Measurements from ENCODE around the gene AHNAK. TPM values are rescaled to one million over a fixed set of nuclear protein-coding genes. Genes with fewer than 3 reads are reported as not detected.

The AHNAK gene
- total RNA-seq, 4 donors from 2014 or later: 571 to 1,016 (median 697) TPM

DNA sequence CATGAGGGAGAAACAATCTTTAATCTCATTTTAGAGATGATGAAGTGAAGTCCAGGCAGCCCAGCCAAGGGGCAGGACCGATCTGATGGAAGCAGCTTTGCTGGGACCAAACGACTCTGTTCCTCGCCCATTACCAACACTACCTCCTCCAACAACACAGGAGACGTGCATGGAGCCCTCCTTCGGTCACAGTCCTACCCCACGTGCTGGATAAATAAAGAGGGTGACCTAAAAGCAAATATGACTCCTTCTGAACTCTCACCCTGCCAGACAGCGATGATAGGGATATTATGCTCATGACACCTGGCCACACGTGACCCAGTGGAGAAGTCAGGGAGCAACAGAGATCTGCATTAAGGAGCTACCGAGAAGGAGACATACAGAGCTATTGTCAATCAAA, 101.8 kb downstream of the AHNAK start:
- Histone ChIP-seq H3K9me3 (no peaks in the 10 kb centered on the region), H3K36me3 (no peaks in the 10 kb centered on the region), H3K27ac (peak overlapping the region; percentile 65 to 89 (median 76)), H3K4me1 (peaks cover 2 to 39% (median 12%) of the 10 kb centered on the region in 4 donors), H3K4me3 (peak overlapping the region; percentile 26 to 42 (median 36)), H3K27me3 (no peaks in the 10 kb centered on the region)
- no peak for TF ChIP-seq POLR2A (IDR thresholded peaks at IDR 0.05)
- TF ChIP-seq, protein P1, sequence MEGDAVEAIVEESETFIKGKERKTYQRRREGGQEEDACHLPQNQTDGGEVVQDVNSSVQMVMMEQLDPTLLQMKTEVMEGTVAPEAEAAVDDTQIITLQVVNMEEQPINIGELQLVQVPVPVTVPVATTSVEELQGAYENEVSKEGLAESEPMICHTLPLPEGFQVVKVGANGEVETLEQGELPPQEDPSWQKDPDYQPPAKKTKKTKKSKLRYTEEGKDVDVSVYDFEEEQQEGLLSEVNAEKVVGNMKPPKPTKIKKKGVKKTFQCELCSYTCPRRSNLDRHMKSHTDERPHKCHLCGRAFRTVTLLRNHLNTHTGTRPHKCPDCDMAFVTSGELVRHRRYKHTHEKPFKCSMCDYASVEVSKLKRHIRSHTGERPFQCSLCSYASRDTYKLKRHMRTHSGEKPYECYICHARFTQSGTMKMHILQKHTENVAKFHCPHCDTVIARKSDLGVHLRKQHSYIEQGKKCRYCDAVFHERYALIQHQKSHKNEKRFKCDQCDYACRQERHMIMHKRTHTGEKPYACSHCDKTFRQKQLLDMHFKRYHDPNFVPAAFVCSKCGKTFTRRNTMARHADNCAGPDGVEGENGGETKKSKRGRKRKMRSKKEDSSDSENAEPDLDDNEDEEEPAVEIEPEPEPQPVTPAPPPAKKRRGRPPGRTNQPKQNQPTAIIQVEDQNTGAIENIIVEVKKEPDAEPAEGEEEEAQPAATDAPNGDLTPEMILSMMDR (IDR thresholded peaks at IDR 0.05): no peak
- DNase-seq: peak in 1 of 3 donors; percentile 51

DNA sequence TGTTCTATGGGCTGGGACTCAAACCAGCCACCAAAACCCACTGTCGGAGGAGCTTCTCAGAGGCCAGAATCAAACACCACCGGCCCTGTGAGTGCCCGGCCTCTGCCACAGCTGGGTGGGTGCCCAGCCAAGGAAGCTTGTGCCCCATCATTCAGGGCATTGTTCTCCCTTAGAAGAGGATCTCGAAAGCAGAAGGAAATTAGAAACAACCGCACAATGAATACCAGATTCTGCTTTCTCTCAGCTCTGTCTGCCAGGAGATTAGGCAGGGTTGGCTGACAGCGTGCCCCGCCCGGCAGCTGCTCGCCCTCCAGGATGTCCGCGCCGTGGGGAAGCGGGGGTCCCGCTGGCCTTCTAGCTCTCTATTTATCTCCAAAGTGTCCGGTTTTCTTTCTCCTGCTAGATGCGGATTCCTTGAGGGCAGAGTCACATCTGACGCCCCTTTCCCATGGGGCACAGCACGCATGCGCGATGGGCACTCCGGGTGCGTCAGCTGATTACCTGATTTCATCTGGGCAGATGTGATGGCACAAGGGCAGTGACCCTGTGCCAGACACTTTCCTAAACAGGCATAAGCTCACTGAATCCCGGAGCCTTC, 102.3 kb downstream of the AHNAK start:
- H3K9me3 ChIP-seq: no peaks in the 10 kb centered on the region
- no peaks in the 10 kb centered on the region for H3K27me3 ChIP-seq
- TF ChIP-seq, protein P1 (IDR thresholded peaks at IDR 0.05): no peak
- TF ChIP-seq POLR2A (IDR thresholded peaks at IDR 0.05): no peak
- DNase-seq: peak; percentile 57 to 78 (median 62)
- no peaks in the 10 kb centered on the region for H3K36me3 ChIP-seq
- H3K27ac ChIP-seq: peak overlapping the region; percentile 65 to 89 (median 76)
- peaks cover 2 to 42% (median 12%) of the 10 kb centered on the region in 4 donors for H3K4me1 ChIP-seq
- H3K4me3 ChIP-seq: peak overlapping the region; percentile 26 to 42 (median 36)

DNA sequence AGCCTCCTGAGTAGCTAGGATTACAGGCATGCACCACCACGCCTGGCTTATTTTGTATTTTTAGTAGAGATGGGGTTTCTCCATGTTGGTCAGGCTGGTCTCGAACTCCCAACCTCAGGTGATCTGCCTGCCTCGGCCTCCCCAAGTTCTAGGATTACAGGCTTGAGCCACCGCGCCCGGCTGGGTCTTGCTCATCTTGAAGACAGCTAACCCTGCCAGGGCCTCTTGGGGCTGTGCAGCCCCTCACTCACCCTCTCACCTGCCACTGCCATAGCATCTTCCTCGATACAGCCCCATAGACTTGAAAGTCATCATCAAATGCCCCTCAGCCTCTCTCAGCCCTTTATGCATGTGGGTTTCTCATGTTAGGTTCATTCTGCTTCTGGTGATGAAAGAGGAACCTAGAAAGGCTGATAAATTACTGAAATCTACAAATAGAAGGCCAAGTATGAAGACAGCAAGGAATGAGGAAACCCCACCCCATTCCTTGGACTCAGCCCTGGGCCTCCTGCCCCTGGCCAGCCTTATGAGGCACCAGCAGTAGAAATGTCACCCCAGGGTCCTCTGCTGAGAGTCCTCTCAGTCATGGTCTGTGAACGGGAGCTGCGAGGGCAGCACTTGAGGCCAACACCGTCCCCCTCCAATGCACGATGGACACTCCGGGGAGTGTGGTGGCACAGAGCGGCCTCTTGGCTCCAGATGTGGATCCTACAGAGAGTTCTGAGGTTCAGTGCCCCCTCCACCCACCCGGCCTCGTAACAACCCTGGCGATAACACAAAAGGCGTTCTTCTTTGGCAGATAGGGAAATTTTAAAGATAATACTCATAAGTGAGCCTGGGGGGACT, 103.0 kb downstream of the AHNAK start:
- Histone ChIP-seq H3K27me3 (no peaks in the 10 kb centered on the region), H3K36me3 (no peaks in the 10 kb centered on the region), H3K4me3 (peak overlapping the region in 3 of 4 donors; percentile 26 to 41 (median 31)), H3K9me3 (no peaks in the 10 kb centered on the region), H3K27ac (peak overlapping the region; percentile 65 to 89 (median 76)), H3K4me1 (peaks cover 2 to 42% (median 12%) of the 10 kb centered on the region in 4 donors)
- TF ChIP-seq, protein P1 (IDR thresholded peaks at IDR 0.05): no peak
- no peak for TF ChIP-seq POLR2A (IDR thresholded peaks at IDR 0.05)
- DNase-seq: no peak

DNA sequence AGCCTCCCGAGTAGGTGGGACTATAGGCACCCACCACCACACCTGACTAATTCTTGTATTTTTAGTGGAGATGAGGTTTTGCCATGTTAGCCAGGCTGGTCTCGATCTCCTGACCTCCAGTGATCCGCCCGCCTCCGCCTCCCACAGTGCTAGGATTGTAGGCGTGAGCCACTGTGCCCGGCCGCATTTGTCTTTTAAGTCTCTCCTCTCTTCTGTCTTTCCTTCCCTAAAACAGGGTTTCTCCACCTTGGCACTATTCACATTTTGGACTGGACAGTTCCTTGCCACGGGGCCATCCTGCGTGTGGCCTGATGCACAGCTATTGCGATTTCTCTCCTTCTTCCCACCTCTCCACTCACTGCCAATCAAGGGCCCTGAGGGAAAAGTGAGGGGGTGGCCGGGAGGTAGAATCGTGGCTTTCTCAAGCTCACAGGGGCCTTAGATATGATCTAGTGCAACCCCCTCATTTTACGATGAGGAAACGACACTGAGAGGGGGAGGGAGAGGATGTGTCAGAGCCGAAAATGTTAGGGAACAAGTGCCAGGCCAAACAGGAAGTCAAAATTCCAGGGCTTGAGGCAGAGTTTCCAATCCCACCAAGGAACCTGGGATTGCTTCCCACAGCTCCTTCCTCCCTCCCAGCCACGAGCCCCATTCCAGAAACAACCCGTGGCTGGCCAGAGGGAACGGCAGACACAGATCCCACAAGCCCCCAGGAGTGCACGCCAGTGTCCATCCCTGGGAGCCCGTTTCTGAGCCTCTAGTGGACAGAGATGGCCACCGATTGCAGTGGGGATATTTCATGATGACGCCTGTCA, 106.6 kb downstream of the AHNAK start:
- H3K36me3 ChIP-seq: no peaks in the 10 kb centered on the region
- H3K4me1 ChIP-seq: peaks cover 3 to 35% (median 8%) of the 10 kb centered on the region in 4 donors
- peak in 1 of 3 donors; percentile 41 for DNase-seq
- H3K9me3 ChIP-seq: no peaks in the 10 kb centered on the region
- TF ChIP-seq, protein P1 (IDR thresholded peaks at IDR 0.05): no peak
- no peak for TF ChIP-seq POLR2A (IDR thresholded peaks at IDR 0.05)
- no peak overlapping the region for H3K4me3 ChIP-seq
- no peaks in the 10 kb centered on the region for H3K27me3 ChIP-seq
- peak overlapping the region in 3 of 4 donors; percentile 53 to 71 (median 53) for H3K27ac ChIP-seq

DNA sequence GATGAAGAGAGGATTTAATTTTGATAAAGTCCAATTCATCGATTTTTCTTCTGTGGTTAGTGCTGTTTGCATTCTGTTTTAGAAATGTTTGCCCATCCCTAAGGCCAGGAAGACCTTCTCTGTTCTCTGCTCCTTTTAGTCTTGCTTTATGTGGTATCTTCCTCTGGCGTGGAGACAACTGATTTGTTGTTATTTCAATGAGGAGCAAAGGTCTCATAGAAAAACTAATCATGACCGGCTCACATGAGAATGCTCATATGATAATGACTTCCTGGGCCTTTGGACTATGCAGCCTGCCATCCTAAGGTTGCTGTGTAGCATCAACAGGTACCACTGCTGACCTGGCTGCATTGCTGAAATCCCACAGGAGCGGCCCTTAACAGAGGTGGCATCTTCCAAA, 108.0 kb downstream of the AHNAK start:
- H3K36me3 ChIP-seq: no peaks in the 10 kb centered on the region
- H3K27me3 ChIP-seq: no peaks in the 10 kb centered on the region
- peak overlapping the region in 2 of 4 donors; percentile 6 to 68 for H3K27ac ChIP-seq
- TF ChIP-seq, protein P1 (IDR thresholded peaks at IDR 0.05): no peak
- peak in 1 of 2 donors; percentile 9 for TF ChIP-seq POLR2A (IDR thresholded peaks at IDR 0.05)
- DNase-seq: peak in 2 of 3 donors; percentile 44 to 69
- no peak overlapping the region for H3K4me3 ChIP-seq
- H3K4me1 ChIP-seq: peaks cover 0 to 34% (median 4%) of the 10 kb centered on the region in 4 donors
- H3K9me3 ChIP-seq: no peaks in the 10 kb centered on the region

Measured in Peyer's patch (tissue), 4 donors.